Thoracic aorta (tissue), 2 donors: ENCODE measurements around the gene FGF8. TPM values are rescaled to one million over a fixed set of nuclear protein-coding genes. Genes with fewer than 3 reads are reported as not detected.

ENCODE experiments used
- ATAC-seq: fragments of 150-250 bp; one replicate; pipeline ENCODE4 v1.8.0; 2017; ENCODE audit warnings: low read depth; ENCODE audit not compliant: insufficient number of reproducible peaks, low FRiP score
- DNase-seq: peaks from one replicate; pipeline ENCODE4 v3.0.0-alpha.2; 2020; ENCODE audit warnings: low spot score
- H3K27ac ChIP-seq, 2 donors: fragments of 200-600 bp; sonication (generic); 1 replicate in 1 of 2; 2 replicates in 1 of 2; pipeline ENCODE4 v1.5.1; 2016; ENCODE audit warnings: mild to moderate bottlenecking in 2 of 2, moderate library complexity in 2 of 2
- H3K27me3 ChIP-seq: fragments of 200-600 bp; sonication (generic); replicated peaks from 2 replicates; pipeline ENCODE4 v1.6.0; 2016; ENCODE audit warnings: mild to moderate bottlenecking; ENCODE audit not compliant: insufficient read depth
- H3K36me3 ChIP-seq: fragments of 200-600 bp; sonication (generic); one replicate; pipeline ENCODE4 v1.5.1; 2016
- H3K4me1 ChIP-seq, 2 donors: fragments of 200-600 bp; sonication (generic); 1 replicate in 1 of 2; 2 replicates in 1 of 2; pipeline versions ENCODE4 v1.5.1 to v1.6.0; 2016; ENCODE audit warnings: low read depth in 2 of 2, mild to moderate bottlenecking in 1 of 2; ENCODE audit not compliant: control insufficient read depth in 1 of 2
- H3K4me3 ChIP-seq: fragments of 200-600 bp; sonication (generic); 2 replicates; pipeline ENCODE4 v1.5.1; 2016; ENCODE audit warnings: mild to moderate bottlenecking
- H3K9me3 ChIP-seq: fragments of 200-600 bp; sonication (generic); 2 replicates; pipeline ENCODE4 v1.5.1; 2016
- CTCF ChIP-seq: fragments of 200-600 bp; sonication (generic); IDR thresholded peaks from one replicate; pipeline ENCODE4 v1.5.1; 2019; ENCODE audit warnings: antibody characterized with exemption
- total RNA-seq, 2 donors: library from RNA; depleted of rRNA; stranded (reverse); fragments of >200 nt; gene quantifications; one replicate each; pipeline versions ENCODE4 v1.1.0 to v1.2.3, GENCODE V29; 2016

Gene FGF8
- total RNA-seq, 2 donors from 2014 or later: not detected

- Histone ChIP-seq H3K36me3 (no peaks in the 10 kb centered on the region), H3K4me3 (peak overlapping the region; percentile 98), H3K4me1 (peaks cover 12 to 40% of the 10 kb centered on the region in 2 donors), H3K27ac (peak overlapping the region; percentile 84 to 94), H3K9me3 (no peaks in the 10 kb centered on the region), H3K27me3 (no peaks in the 10 kb centered on the region)
- DNase-seq (peak; percentile 84), ATAC-seq (peak; percentile 54)
- TF ChIP-seq CTCF: no peak
Observed at GRCh38 chr10:101817337-101818118, 41.6 kb upstream of the FGF8 start.

GRCh38 chr10:101816913-101817336 lies 41.0 kb upstream of the FGF8 start:
- ATAC-seq (no peak), DNase-seq (no peak)
- peaks cover 17 to 46% of the 10 kb centered on the region in 2 donors for H3K4me1 ChIP-seq
- no peaks in the 10 kb centered on the region for H3K9me3 ChIP-seq
- no peaks in the 10 kb centered on the region for H3K27me3 ChIP-seq
- peak overlapping the region; percentile 84 to 94 for H3K27ac ChIP-seq
- peak overlapping the region; percentile 98 for H3K4me3 ChIP-seq
- H3K36me3 ChIP-seq: no peaks in the 10 kb centered on the region
- no peak for TF ChIP-seq CTCF

- ATAC-seq: no peak
- Histone ChIP-seq H3K4me1 (peaks cover 19 to 51% of the 10 kb centered on the region in 2 donors), H3K4me3 (peak overlapping the region; percentile 98), H3K36me3 (no peaks in the 10 kb centered on the region), H3K27me3 (no peaks in the 10 kb centered on the region), H3K27ac (no peak overlapping the region), H3K9me3 (no peaks in the 10 kb centered on the region)
- DNase-seq: no peak
- no peak for TF ChIP-seq CTCF
Observed at GRCh38 chr10:101816376-101816775, 40.5 kb upstream of the FGF8 start.

GRCh38 chr10:101814466-101815071 lies 38.7 kb upstream of the FGF8 start:
- ATAC-seq (no peak), DNase-seq (no peak)
- no peaks in the 10 kb centered on the region for H3K9me3 ChIP-seq
- H3K36me3 ChIP-seq: peaks cover 10% of the 10 kb centered on the region
- no peaks in the 10 kb centered on the region for H3K27me3 ChIP-seq
- TF ChIP-seq CTCF: no peak
- peak overlapping the region; percentile 98 for H3K4me3 ChIP-seq
- no peak overlapping the region for H3K27ac ChIP-seq
- H3K4me1 ChIP-seq: peaks cover 19 to 60% of the 10 kb centered on the region in 2 donors

- Histone ChIP-seq H3K4me1 (peaks cover 19 to 57% of the 10 kb centered on the region in 2 donors), H3K27ac (no peak overlapping the region), H3K27me3 (no peaks in the 10 kb centered on the region), H3K9me3 (no peaks in the 10 kb centered on the region), H3K36me3 (peaks cover 20% of the 10 kb centered on the region), H3K4me3 (no peak overlapping the region)
- no peak for TF ChIP-seq CTCF
- DNase-seq (no peak), ATAC-seq (no peak)
Observed at GRCh38 chr10:101812606-101813005, 36.7 kb upstream of the FGF8 start.
